ENCODE results near the gene ZNF560. TPM values are rescaled to one million over a fixed set of nuclear protein-coding genes. Genes with fewer than 3 reads are reported as not detected.

Gene ZNF560
- total and polyA plus RNA-seq, 10 of the 15 experiments (the other 5 are each of a cell fraction or from before 2014, with no cell fraction given): 0.03 to 0.16 (median 0.10) TPM; not detected in 4

DNA sequence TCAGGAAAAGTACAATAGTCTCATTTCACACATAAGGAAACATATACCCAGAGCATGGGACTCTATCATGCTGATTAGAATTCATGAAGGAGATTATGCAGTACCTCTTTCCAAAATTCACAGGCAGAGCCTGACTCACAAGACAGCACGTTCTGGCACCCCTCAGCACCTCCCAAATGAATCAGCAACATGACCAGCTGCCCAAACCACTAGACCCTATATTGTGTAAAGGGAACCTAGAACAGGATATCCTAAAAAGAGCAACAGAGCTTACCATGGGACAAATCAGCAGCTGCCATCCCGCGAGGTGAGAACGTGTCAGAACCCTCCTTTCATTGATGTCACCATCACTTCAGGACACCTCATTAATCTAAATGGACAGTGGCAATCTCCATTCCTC, 37.5 kb upstream of the ZNF560 start:
- Histone ChIP-seq H3K4me3 (no peak overlapping the region), H3K36me3 (ENCODE audit: control insufficient read depth in 2 of 2, insufficient read depth in 2 of 2, low read length in 1 of 2) (peaks cover 5 to 18% of the 10 kb centered on the region in 2 experiments), H3K9me3 (replicated peaks; ENCODE audit: control insufficient read depth, insufficient read depth, low read length) (peaks cover 18% of the 10 kb centered on the region), H3K27me3 (replicated peaks in 1 of 2; ENCODE audit: control insufficient read depth in 2 of 2, insufficient read depth in 2 of 2, low read length in 1 of 2) (no peaks in the 10 kb centered on the region), H3K4me1 (ENCODE audit: control insufficient read depth, insufficient read depth, low read length) (no peaks in the 10 kb centered on the region; the same call in 1 of the 2 replicates), H4K20me1 (ENCODE audit: control insufficient read depth, insufficient read depth) (no peaks in the 10 kb centered on the region), H2AFZ (ENCODE audit: control insufficient read depth, low read depth, low read length) (no peak overlapping the region), H3K4me2 (ENCODE audit: control insufficient read depth, insufficient read depth) (no peak overlapping the region), H3K27ac (ENCODE audit: control insufficient read depth, insufficient read depth) (no peak overlapping the region), H3K79me2 (ENCODE audit: control insufficient read depth, insufficient read depth, low read length) (peaks cover 6% of the 10 kb centered on the region), H3K9ac (ENCODE audit: control insufficient read depth, insufficient read depth, low read length) (no peak overlapping the region)
- TF ChIP-seq ATF7 (IDR thresholded peaks at IDR 0.05; ENCODE audit: low read depth): no peak
- TF ChIP-seq, protein P1, sequence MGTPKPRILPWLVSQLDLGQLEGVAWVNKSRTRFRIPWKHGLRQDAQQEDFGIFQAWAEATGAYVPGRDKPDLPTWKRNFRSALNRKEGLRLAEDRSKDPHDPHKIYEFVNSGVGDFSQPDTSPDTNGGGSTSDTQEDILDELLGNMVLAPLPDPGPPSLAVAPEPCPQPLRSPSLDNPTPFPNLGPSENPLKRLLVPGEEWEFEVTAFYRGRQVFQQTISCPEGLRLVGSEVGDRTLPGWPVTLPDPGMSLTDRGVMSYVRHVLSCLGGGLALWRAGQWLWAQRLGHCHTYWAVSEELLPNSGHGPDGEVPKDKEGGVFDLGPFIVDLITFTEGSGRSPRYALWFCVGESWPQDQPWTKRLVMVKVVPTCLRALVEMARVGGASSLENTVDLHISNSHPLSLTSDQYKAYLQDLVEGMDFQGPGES (IDR thresholded peaks at IDR 0.05): no peak
- ATAC-seq (no peak), FAIRE-seq (no peak), DNase-seq (ENCODE audit: low read depth, low spot score) (no peak)
- in situ Hi-C loops (cut with MboI): no loop called here
- SMC1A ChIA-PET (ENCODE audit: uncharacterized antibody, unreplicated experiment): no interaction called here
- intact Hi-C loops (cut with micrococcal nuclease; ENCODE audit: unreplicated experiment): no loop called here
- RAD21 ChIA-PET (ENCODE audit: unreplicated experiment): no interaction called here
- POLR2A ChIA-PET: no interaction called here
- WGBS (ENCODE audit: insufficient coverage, insufficient replicate concordance, low lambda C conversion rate, missing lambda C conversion rate): 80% methylated on average over 4 of the region's 4 CpGs
- CTCF ChIA-PET: no interaction called here
- BruUV-seq (replicated peaks): no TSS peak

DNA sequence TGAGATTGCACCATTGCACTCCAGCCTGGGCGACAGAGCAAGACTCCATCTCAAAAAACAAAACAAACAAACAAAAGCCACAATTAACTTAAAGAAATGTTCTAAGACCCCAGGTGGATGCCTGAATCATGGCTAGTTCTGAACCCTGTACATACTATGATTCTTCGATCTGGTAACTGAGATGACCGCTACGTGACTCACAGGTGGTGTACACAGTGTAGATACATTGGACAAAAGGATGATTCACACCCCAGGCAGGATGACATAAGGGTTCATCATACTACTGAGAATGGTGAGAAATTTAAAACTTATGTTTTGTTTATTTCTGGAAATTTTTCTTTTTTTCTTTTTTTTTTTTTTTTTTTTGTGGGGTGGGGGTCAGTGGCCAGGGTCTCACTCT, 33.5 kb upstream of the ZNF560 start:
- Histone ChIP-seq H4K20me1 (ENCODE audit: control insufficient read depth, insufficient read depth) (no peaks in the 10 kb centered on the region), H3K79me2 (ENCODE audit: control insufficient read depth, insufficient read depth, low read length) (no peaks in the 10 kb centered on the region), H3K9me3 (replicated peaks; ENCODE audit: control insufficient read depth, insufficient read depth, low read length) (peaks cover 46% of the 10 kb centered on the region), H3K36me3 (ENCODE audit: control insufficient read depth in 2 of 2, insufficient read depth in 2 of 2, low read length in 1 of 2) (peaks cover 8 to 33% of the 10 kb centered on the region in 2 experiments), H2AFZ (ENCODE audit: control insufficient read depth, low read depth, low read length) (no peak overlapping the region), H3K4me2 (ENCODE audit: control insufficient read depth, insufficient read depth) (no peak overlapping the region), H3K4me1 (ENCODE audit: control insufficient read depth, insufficient read depth, low read length) (no peaks in the 10 kb centered on the region), H3K27me3 (replicated peaks in 1 of 2; ENCODE audit: control insufficient read depth in 2 of 2, insufficient read depth in 2 of 2, low read length in 1 of 2) (no peaks in the 10 kb centered on the region), H3K27ac (ENCODE audit: control insufficient read depth, insufficient read depth) (no peak overlapping the region), H3K9ac (ENCODE audit: control insufficient read depth, insufficient read depth, low read length) (no peak overlapping the region), H3K4me3 (no peak overlapping the region)
- FAIRE-seq (no peak), ATAC-seq (no peak), DNase-seq (ENCODE audit: low read depth, low spot score) (no peak)
- WGBS (ENCODE audit: insufficient coverage, insufficient replicate concordance, low lambda C conversion rate, missing lambda C conversion rate): 99% methylated on average over 4 of the region's 4 CpGs
- no TSS peak for BruUV-seq (replicated peaks)
- RAD21 ChIA-PET (ENCODE audit: unreplicated experiment): no interaction called here
- CTCF ChIA-PET: no interaction called here
- in situ Hi-C loops (cut with MboI) (no loop called here), intact Hi-C loops (cut with micrococcal nuclease; ENCODE audit: unreplicated experiment) (no loop called here)
- SMC1A ChIA-PET (ENCODE audit: uncharacterized antibody, unreplicated experiment): no interaction called here
- POLR2A ChIA-PET: no interaction called here
- TF ChIP-seq MTA2 (IDR thresholded peaks at IDR 0.05; ENCODE audit: low read depth) (no peak), SREBF2 (IDR thresholded peaks at IDR 0.05; ENCODE audit: low read length) (no peak), SMAD5 (IDR thresholded peaks at IDR 0.05; ENCODE audit: low read depth) (no peak), NFYB (IDR thresholded peaks at IDR 0.05; ENCODE audit: insufficient read depth, low read depth, low read length) (no peak), ZSCAN29 (IDR thresholded peaks at IDR 0.05) (no peak), EZH2 (IDR thresholded peaks at IDR 0.05; ENCODE audit: borderline replicate concordance, control insufficient read depth, low read depth, low read length) (no peak), HDGF (IDR thresholded peaks at IDR 0.05) (no peak), SUPT20H (IDR thresholded peaks at IDR 0.05; ENCODE audit: borderline replicate concordance, control insufficient read depth, low read depth, low read length) (no peak), BMI1 (IDR thresholded peaks at IDR 0.05; ENCODE audit: borderline replicate concordance) (no peak), SPI1 (IDR thresholded peaks at IDR 0.05; ENCODE audit: borderline replicate concordance, insufficient read depth, low read depth, low read length) (no peak), NBN (IDR thresholded peaks at IDR 0.05) (no peak)
- TF ChIP-seq, protein P2, sequence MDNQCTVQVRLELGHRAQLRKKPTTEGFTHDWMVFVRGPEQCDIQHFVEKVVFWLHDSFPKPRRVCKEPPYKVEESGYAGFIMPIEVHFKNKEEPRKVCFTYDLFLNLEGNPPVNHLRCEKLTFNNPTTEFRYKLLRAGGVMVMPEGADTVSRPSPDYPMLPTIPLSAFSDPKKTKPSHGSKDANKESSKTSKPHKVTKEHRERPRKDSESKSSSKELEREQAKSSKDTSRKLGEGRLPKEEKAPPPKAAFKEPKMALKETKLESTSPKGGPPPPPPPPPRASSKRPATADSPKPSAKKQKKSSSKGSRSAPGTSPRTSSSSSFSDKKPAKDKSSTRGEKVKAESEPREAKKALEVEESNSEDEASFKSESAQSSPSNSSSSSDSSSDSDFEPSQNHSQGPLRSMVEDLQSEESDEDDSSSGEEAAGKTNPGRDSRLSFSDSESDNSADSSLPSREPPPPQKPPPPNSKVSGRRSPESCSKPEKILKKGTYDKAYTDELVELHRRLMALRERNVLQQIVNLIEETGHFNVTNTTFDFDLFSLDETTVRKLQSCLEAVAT (IDR thresholded peaks at IDR 0.05): no peak
- TF ChIP-seq, protein P3, sequence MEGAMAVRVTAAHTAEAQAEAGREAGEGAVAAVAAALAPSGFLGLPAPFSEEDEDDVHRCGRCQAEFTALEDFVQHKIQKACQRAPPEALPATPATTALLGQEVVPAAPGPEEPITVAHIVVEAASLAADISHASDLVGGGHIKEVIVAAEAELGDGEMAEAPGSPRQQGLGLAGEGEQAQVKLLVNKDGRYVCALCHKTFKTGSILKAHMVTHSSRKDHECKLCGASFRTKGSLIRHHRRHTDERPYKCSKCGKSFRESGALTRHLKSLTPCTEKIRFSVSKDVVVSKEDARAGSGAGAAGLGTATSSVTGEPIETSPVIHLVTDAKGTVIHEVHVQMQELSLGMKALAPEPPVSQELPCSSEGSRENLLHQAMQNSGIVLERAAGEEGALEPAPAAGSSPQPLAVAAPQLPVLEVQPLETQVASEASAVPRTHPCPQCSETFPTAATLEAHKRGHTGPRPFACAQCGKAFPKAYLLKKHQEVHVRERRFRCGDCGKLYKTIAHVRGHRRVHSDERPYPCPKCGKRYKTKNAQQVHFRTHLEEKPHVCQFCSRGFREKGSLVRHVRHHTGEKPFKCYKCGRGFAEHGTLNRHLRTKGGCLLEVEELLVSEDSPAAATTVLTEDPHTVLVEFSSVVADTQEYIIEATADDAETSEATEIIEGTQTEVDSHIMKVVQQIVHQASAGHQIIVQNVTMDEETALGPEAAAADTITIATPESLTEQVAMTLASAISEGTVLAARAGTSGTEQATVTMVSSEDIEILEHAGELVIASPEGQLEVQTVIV (IDR thresholded peaks at IDR 0.05; ENCODE audit: borderline replicate concordance, partially characterized antibody): no peak

All from GM12878 (cell line).